Activated CD4-positive, alpha-beta T cell treated with anti-CD3 and anti-CD28 coated beads for 36 hours (primary cell): Measurements from ENCODE around the gene OSBPL3. TPM values are rescaled to one million over a fixed set of nuclear protein-coding genes. Genes with fewer than 3 reads are reported as not detected.
A peak's percentile ranks its signal among the peaks of the same experiment; 100 is the strongest.

Experiments used
- ATAC-seq: fragments of 200-7000 bp; cut with Tn5 transposase; one replicate; pipeline ENCODE4 v1.10.0; 2021; ENCODE audit warnings: mild to moderate bottlenecking, moderate library complexity
- CTCF ChIA-PET: fragments of 350-600 bp; sonication (Branson Sonifier 250); formaldehyde crosslinking; loops from one replicate; lab custom pipeline; 2021; ENCODE audit warnings: antibody characterized with exemption; lab: Charles Lee
- POLR2A ChIA-PET: fragments of 350-600 bp; sonication (Branson Sonifier 250); formaldehyde crosslinking; loops from one replicate; lab custom pipeline; 2021; ENCODE audit warnings: antibody characterized with exemption, inconsistent platforms; lab: Charles Lee
- DNase-seq: peaks from one replicate; pipeline ENCODE4 v3.0.0-alpha.2; 2020
- H3K27ac Mint-ChIP-seq: one replicate; pipeline ENCODE4 v1.8.0; 2021; ENCODE audit warnings: mixed read lengths
- H3K27me3 Mint-ChIP-seq: one replicate; pipeline ENCODE4 v1.8.0; 2021; ENCODE audit warnings: mixed read lengths
- H3K36me3 Mint-ChIP-seq: one replicate; pipeline ENCODE4 v1.8.0; 2021; ENCODE audit warnings: low read depth, mixed read lengths
- H3K4me1 Mint-ChIP-seq: one replicate; pipeline ENCODE4 v1.8.0; 2021; ENCODE audit warnings: mixed read lengths
- H3K4me3 Mint-ChIP-seq: one replicate; pipeline ENCODE4 v1.8.0; 2021; ENCODE audit warnings: mild to moderate bottlenecking, moderate library complexity, mixed read lengths
- H3K9me3 Mint-ChIP-seq: one replicate; pipeline ENCODE4 v1.8.0; 2021; ENCODE audit warnings: low read depth, mixed read lengths
- intact Hi-C, 2 experiments: fragments of 100-400 bp; cut with DNase I in 1 of 2; cut with micrococcal nuclease in 1 of 2; formaldehyde crosslinking; loops; one replicate each; pipeline versions ENCODE4 v1.14.2 to v1.15.1; 2022 to 2024; cut with DNase I, micrococcal nuclease
- total RNA-seq, 2 experiments: library from RNA; stranded (reverse); gene quantifications; one replicate each; pipeline ENCODE4 v1.2.3, GENCODE V29; 2021

The OSBPL3 gene
- total RNA-seq, 2 experiments from 2014 or later = 34.7 to 38.2 TPM

- no peaks in the 10 kb centered on the region for H3K27me3 Mint-ChIP-seq
- DNase-seq = no peak
- ChIA-PET CTCF (interaction anchor here (0.5 kb wide), 1 partner anchor 141 kb away, joined by 3 read pairs; no protein-coding TSS in a partner anchor), POLR2A (interaction anchor here (0.6 kb wide), 2 partner anchors 34 to 159 kb away, joined by 3 to 6 read pairs; no protein-coding TSS in a partner anchor)
- H3K27ac Mint-ChIP-seq = peak overlapping the region; percentile 59
- ATAC-seq = peak; percentile 34
- intact Hi-C loops = no loop called here
- H3K9me3 Mint-ChIP-seq = peaks cover 2% of the 10 kb centered on the region
- H3K4me1 Mint-ChIP-seq = peaks cover 94% of the 10 kb centered on the region
- peaks cover 18% of the 10 kb centered on the region for H3K36me3 Mint-ChIP-seq
- H3K4me3 Mint-ChIP-seq = no peak overlapping the region
Measured at GRCh38 chr7:24917510-24918239, 62.3 kb downstream of the OSBPL3 start.

- peak overlapping the region; percentile 35 for H3K27ac Mint-ChIP-seq
- ATAC-seq (no peak), DNase-seq (no peak)
- H3K4me1 Mint-ChIP-seq = peaks cover 94% of the 10 kb centered on the region
- ChIA-PET CTCF (interaction anchor here (0.5 to 1.0 kb wide), 4 partner anchors 23 to 142 kb away, joined by 3 to 4 read pairs (median 3); no protein-coding TSS in a partner anchor), POLR2A (interaction anchor here (0.6 kb wide), 1 partner anchor 35 kb away, joined by 6 read pairs; no protein-coding TSS in a partner anchor)
- H3K36me3 Mint-ChIP-seq = peaks cover 18% of the 10 kb centered on the region
- intact Hi-C loops = no loop called here
- peaks cover 2% of the 10 kb centered on the region for H3K9me3 Mint-ChIP-seq
- H3K27me3 Mint-ChIP-seq = no peaks in the 10 kb centered on the region
- H3K4me3 Mint-ChIP-seq = no peak overlapping the region
Measured at GRCh38 chr7:24916463-24917040, 63.4 kb downstream of the OSBPL3 start.

- Mint-ChIP-seq H3K27me3 (no peaks in the 10 kb centered on the region), H3K4me3 (no peak overlapping the region), H3K9me3 (peaks cover 1% of the 10 kb centered on the region), H3K36me3 (peaks cover 20% of the 10 kb centered on the region), H3K27ac (peak overlapping the region; percentile 75), H3K4me1 (peaks cover 94% of the 10 kb centered on the region)
- intact Hi-C loops = no loop called here
- ATAC-seq = no peak
- POLR2A ChIA-PET = no interaction called here
- no peak for DNase-seq
- CTCF ChIA-PET = interaction anchor here (1.3 to 1.5 kb wide), 2 partner anchors 12 to 13 kb away, joined by 3 to 6 read pairs; no protein-coding TSS in a partner anchor
Measured at GRCh38 chr7:24914465-24914859, 65.5 kb downstream of the OSBPL3 start.

GRCh38 chr7:24913801-24914464 lies 66.0 kb downstream of the OSBPL3 start:
- Mint-ChIP-seq H3K9me3 (no peaks in the 10 kb centered on the region), H3K36me3 (peaks cover 18% of the 10 kb centered on the region), H3K27ac (peak overlapping the region; percentile 14), H3K4me3 (no peak overlapping the region), H3K27me3 (no peaks in the 10 kb centered on the region), H3K4me1 (peaks cover 88% of the 10 kb centered on the region)
- DNase-seq (no peak), ATAC-seq (no peak)
- intact Hi-C loops = no loop called here
- ChIA-PET CTCF (interaction anchor here (1.3 kb wide), 1 partner anchor 13 kb away, joined by 6 read pairs; no protein-coding TSS in a partner anchor), POLR2A (no interaction called here)

GRCh38 chr7:24912874-24913514 lies 67.0 kb downstream of the OSBPL3 start:
- Mint-ChIP-seq H3K4me1 (peaks cover 79% of the 10 kb centered on the region), H3K36me3 (peaks cover 18% of the 10 kb centered on the region), H3K4me3 (no peak overlapping the region), H3K9me3 (no peaks in the 10 kb centered on the region), H3K27ac (peak overlapping the region; percentile 3), H3K27me3 (no peaks in the 10 kb centered on the region)
- no peak for DNase-seq
- ChIA-PET POLR2A (no interaction called here), CTCF (interaction anchor here (0.7 to 1.1 kb wide), 2 partner anchors 11 to 163 kb away, joined by 3 read pairs; no protein-coding TSS in a partner anchor)
- intact Hi-C loops = no loop called here
- no peak for ATAC-seq

GRCh38 chr7:24912424-24912823 lies 67.6 kb downstream of the OSBPL3 start:
- peaks cover 73% of the 10 kb centered on the region for H3K4me1 Mint-ChIP-seq
- no peak for ATAC-seq
- H3K4me3 Mint-ChIP-seq = no peak overlapping the region
- H3K27ac Mint-ChIP-seq = peak overlapping the region; percentile 15
- ChIA-PET CTCF (interaction anchor here (0.7 to 1.3 kb wide), 3 partner anchors 11 to 163 kb away, joined by 3 read pairs; no protein-coding TSS in a partner anchor), POLR2A (no interaction called here)
- H3K27me3 Mint-ChIP-seq = no peaks in the 10 kb centered on the region
- no peaks in the 10 kb centered on the region for H3K9me3 Mint-ChIP-seq
- DNase-seq = no peak
- intact Hi-C loops = no loop called here
- H3K36me3 Mint-ChIP-seq = peaks cover 18% of the 10 kb centered on the region

GRCh38 chr7:24911213-24911603 lies 68.8 kb downstream of the OSBPL3 start:
- Mint-ChIP-seq H3K36me3 (peaks cover 16% of the 10 kb centered on the region), H3K4me1 (peaks cover 62% of the 10 kb centered on the region), H3K4me3 (peak overlapping the region; percentile 10), H3K27me3 (no peaks in the 10 kb centered on the region), H3K9me3 (no peaks in the 10 kb centered on the region), H3K27ac (peak overlapping the region; percentile 81)
- ChIA-PET CTCF (interaction anchor here (0.9 to 1.3 kb wide), 5 partner anchors 12 to 99 kb away, joined by 3 to 7 read pairs (median 3); no protein-coding TSS in a partner anchor), POLR2A (no interaction called here)
- peak; percentile 34 for DNase-seq
- intact Hi-C loops = loop anchor here in 1 of 2 experiments (1.0 kb wide), 1 partner anchor 10 kb away; no protein-coding TSS in a partner anchor
- ATAC-seq = peak; percentile 10

GRCh38 chr7:24910551-24911212 lies 69.3 kb downstream of the OSBPL3 start:
- H3K4me1 Mint-ChIP-seq = peaks cover 57% of the 10 kb centered on the region
- no peaks in the 10 kb centered on the region for H3K9me3 Mint-ChIP-seq
- no peaks in the 10 kb centered on the region for H3K27me3 Mint-ChIP-seq

GRCh38 chr7:24908727-24909126 lies 71.3 kb downstream of the OSBPL3 start:
- ChIA-PET CTCF (interaction anchor here (0.6 to 1.5 kb wide), 5 partner anchors 12 to 254 kb away, joined by 3 to 5 read pairs (median 3); no protein-coding TSS in a partner anchor), POLR2A (interaction anchor here (0.6 kb wide), 1 partner anchor 63 kb away, joined by 3 read pairs; no protein-coding TSS in a partner anchor)
- Mint-ChIP-seq H3K4me1 (peaks cover 47% of the 10 kb centered on the region), H3K27me3 (no peaks in the 10 kb centered on the region), H3K27ac (no peak overlapping the region), H3K4me3 (no peak overlapping the region), H3K9me3 (no peaks in the 10 kb centered on the region), H3K36me3 (peaks cover 10% of the 10 kb centered on the region)
- intact Hi-C loops = loop anchor here in 1 of 2 experiments (10.0 kb wide), 1 partner anchor 1314 kb away; the partner anchor contains the start of gene CCDC126
- DNase-seq (no peak), ATAC-seq (no peak)

More at GRCh38 chr7:24910551-24911212, 69.3 kb downstream of the OSBPL3 start:
- Mint-ChIP-seq H3K36me3 (peaks cover 14% of the 10 kb centered on the region), H3K27ac (peak overlapping the region; percentile 81), H3K4me3 (peak overlapping the region; percentile 4)
- no peak for DNase-seq
- intact Hi-C loops = loop anchor here in 1 of 2 experiments (1.0 kb wide), 1 partner anchor 11 kb away; no protein-coding TSS in a partner anchor
- no peak for ATAC-seq
- POLR2A ChIA-PET = no interaction called here
- CTCF ChIA-PET = interaction anchor here (0.6 to 1.3 kb wide), 7 partner anchors 10 to 98 kb away, joined by 3 to 7 read pairs (median 3); no protein-coding TSS in a partner anchor

GRCh38 chr7:24908166-24908565 lies 71.8 kb downstream of the OSBPL3 start:
- peaks cover 45% of the 10 kb centered on the region for H3K4me1 Mint-ChIP-seq
- ChIA-PET CTCF (interaction anchor here (0.7 to 1.5 kb wide), 6 partner anchors 11 to 183 kb away, joined by 3 to 5 read pairs (median 3); no protein-coding TSS in a partner anchor), POLR2A (no interaction called here)
- H3K27ac Mint-ChIP-seq = no peak overlapping the region
- DNase-seq (no peak), ATAC-seq (no peak)
- intact Hi-C loops = loop anchor here in 1 of 2 experiments (10.0 kb wide), 1 partner anchor 1313 kb away; the partner anchor contains the start of gene CCDC126
- H3K9me3 Mint-ChIP-seq = no peaks in the 10 kb centered on the region
- H3K27me3 Mint-ChIP-seq = no peaks in the 10 kb centered on the region
- peaks cover 13% of the 10 kb centered on the region for H3K36me3 Mint-ChIP-seq
- H3K4me3 Mint-ChIP-seq = no peak overlapping the region
